Keratinocyte (primary cell): ENCODE results near the gene NUP210L. TPM values are rescaled to one million over a fixed set of nuclear protein-coding genes. Genes with fewer than 3 reads are reported as not detected.
A peak's percentile ranks its signal among the peaks of the same experiment; 100 is the strongest.

Source experiments
- DNase-seq: peaks from one replicate; pipeline ENCODE4 v3.0.0-alpha.2; 2011; ENCODE audit warnings: low read depth, missing footprints, low spot score
- FAIRE-seq: peaks from 2 replicates; lab custom pipeline; 2011; peaks lifted over from hg19 to GRCh38; lab: Jason Lieb, UNC
- H2AFZ ChIP-seq: 2 replicates; pipeline ENCODE4 v1.6.0; 2012; ENCODE audit warnings: low read length, control low read depth, inconsistent platforms; ENCODE audit not compliant: control insufficient read depth
- H3K27ac ChIP-seq: 2 replicates; pipeline ENCODE4 v1.5.1; 2011; ENCODE audit warnings: low read length; ENCODE audit not compliant: control insufficient read depth, insufficient read depth
- H3K27me3 ChIP-seq: 3 replicates; pipeline ENCODE4 v1.6.0; 2011; ENCODE audit warnings: low read length; ENCODE audit not compliant: control insufficient read depth, insufficient read depth; ENCODE audit errors: extremely low read depth
- H3K36me3 ChIP-seq, 2 experiments: 2 replicates in 1 of 2; 3 replicates in 1 of 2; pipeline ENCODE4 v1.5.1; 2011; ENCODE audit warnings: low read length in 2 of 2, mild to moderate bottlenecking in 1 of 2; ENCODE audit not compliant: control insufficient read depth in 2 of 2, insufficient read depth in 2 of 2; ENCODE audit errors: extremely low read depth in 1 of 2
- H3K4me1 ChIP-seq: 3 replicates; pipeline ENCODE4 v1.5.1; 2011; ENCODE audit warnings: low read length; ENCODE audit not compliant: control insufficient read depth, insufficient read depth; ENCODE audit errors: extremely low read depth
- H3K4me2 ChIP-seq: 3 replicates; pipeline ENCODE4 v1.6.0; 2011; ENCODE audit warnings: low read depth, low read length; ENCODE audit not compliant: control insufficient read depth, insufficient read depth; ENCODE audit errors: extremely low read depth
- H3K4me3 ChIP-seq, 3 experiments: fragments of 200-600 bp in 1 of 3; sonication (generic) in 1 of 3; 2 replicates in 2 of 3; 3 replicates in 1 of 3; pipeline ENCODE4 v1.5.1; 2011 to 2016; ENCODE audit warnings: low read length in 3 of 3, mild to moderate bottlenecking in 3 of 3, control low read depth in 2 of 3, inconsistent platforms in 1 of 3, low read depth in 1 of 3, mixed read lengths in 1 of 3, mixed run types in 1 of 3, moderate library complexity in 1 of 3; ENCODE audit not compliant: control insufficient read depth in 2 of 3, insufficient read depth in 2 of 3; ENCODE audit errors: extremely low read depth in 1 of 3
- H3K79me2 ChIP-seq: 2 replicates; pipeline ENCODE4 v1.6.0; 2012; ENCODE audit warnings: low read length; ENCODE audit not compliant: control insufficient read depth, insufficient read depth
- H3K9ac ChIP-seq: 3 replicates; pipeline ENCODE4 v1.6.0; 2011; ENCODE audit warnings: low read length; ENCODE audit not compliant: control insufficient read depth, insufficient read depth; ENCODE audit errors: extremely low read depth
- H3K9me1 ChIP-seq: 3 replicates; pipeline ENCODE4 v1.6.0; 2011; ENCODE audit warnings: low read length; ENCODE audit not compliant: control insufficient read depth, insufficient read depth; ENCODE audit errors: extremely low read depth
- H3K9me3 ChIP-seq: 2 replicates; pipeline ENCODE4 v1.5.1; 2012; ENCODE audit warnings: low read depth, low read length; ENCODE audit not compliant: control insufficient read depth
- H4K20me1 ChIP-seq: 3 replicates; pipeline ENCODE4 v1.6.0; 2011; ENCODE audit warnings: low read length; ENCODE audit not compliant: control insufficient read depth, insufficient read depth; ENCODE audit errors: extremely low read depth
- EZH2 ChIP-seq: IDR thresholded peaks from one replicate; pipeline ENCODE4 v1.6.1; 2012; ENCODE audit warnings: inconsistent platforms, mild to moderate bottlenecking, low read length, moderate library complexity
- dilution Hi-C: fragments of 300-500 bp; cut with MboI; formaldehyde crosslinking; loops from one replicate; pipeline ENCODE4 v1.7.0; 2020; ENCODE audit warnings: low sequenced_read_pairs; ENCODE audit not compliant: extremely low pct_ligation_motif_present
- polyA plus RNA-seq, 5 experiments: library from polyadenylated mRNA; depleted of rRNA in 3 of 5; stranded (reverse) in 3 of 5; stranded (forward) in 1 of 5; unstranded in 1 of 5; fragments of >200 nt; gene quantifications; 1 replicate in 1 of 5; 2 replicates in 3 of 5; 3 replicates in 1 of 5; pipeline versions ENCODE4 v1.2.1 to v1.2.3, GENCODE V29; 2011 to 2012; ENCODE audit warnings: missing spikeins in 2 of 5, low read depth in 1 of 5, low replicate concordance in 1 of 5
- TF ChIP-seq, protein P1 (sequence below), 3 experiments: IDR thresholded peaks in 1 of 3; conservative IDR thresholded peaks in 1 of 3; optimal IDR thresholded peaks in 1 of 3; 2 replicates in 2 of 3; 3 replicates in 1 of 3; pipeline versions ENCODE3 to v1.5.1; 2011; ENCODE audit warnings: low read length in 3 of 3, mild to moderate bottlenecking in 3 of 3, moderate library complexity in 2 of 3, control low read depth in 1 of 3, inconsistent platforms in 1 of 3; ENCODE audit not compliant: insufficient read depth in 2 of 3; ENCODE audit errors: extremely low read depth in 1 of 3

Gene NUP210L
- polyA plus RNA-seq, 1 donor (not counting 4 experiments of a cell fraction or from before 2014, with no cell fraction given) = 0.01 TPM

DNA sequence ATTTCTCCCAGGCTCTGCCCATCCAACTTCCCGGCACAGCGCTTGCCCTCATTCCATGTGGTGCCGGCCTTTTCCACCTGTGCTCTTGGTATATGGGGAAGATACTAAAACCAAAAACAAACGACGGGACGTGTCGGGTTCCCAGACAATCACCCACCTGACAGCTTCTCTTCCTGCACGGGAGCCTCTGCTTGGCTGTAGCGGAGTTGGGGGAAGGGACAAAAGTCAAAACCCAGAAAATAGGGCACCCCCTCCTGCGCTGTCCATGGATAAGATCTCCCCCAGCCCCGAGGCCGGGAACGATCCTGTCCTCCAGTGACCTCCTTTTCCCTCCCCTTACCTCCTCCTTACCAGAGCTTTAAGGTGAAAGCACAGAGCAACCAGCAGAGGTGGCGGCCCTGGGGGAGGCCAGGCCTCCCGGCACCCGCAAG, 178.0 kb downstream of the NUP210L start:
- Histone ChIP-seq H3K79me2 (peaks cover 16% of the 10 kb centered on the region), H3K9me1 (no peaks in the 10 kb centered on the region), H2AFZ (peak overlapping the region; percentile 90), H3K4me3 (peak overlapping the region; percentile 91 to 98 (median 95)), H4K20me1 (no peaks in the 10 kb centered on the region), H3K4me2 (peak overlapping the region; percentile 98), H3K9me3 (no peaks in the 10 kb centered on the region), H3K27ac (peak overlapping the region; percentile 76), H3K36me3 (peaks cover 7 to 24% of the 10 kb centered on the region in 2 experiments), H3K4me1 (peaks cover 13% of the 10 kb centered on the region), H3K9ac (peak overlapping the region; percentile 91), H3K27me3 (no peaks in the 10 kb centered on the region)
- TF ChIP-seq, protein P1, sequence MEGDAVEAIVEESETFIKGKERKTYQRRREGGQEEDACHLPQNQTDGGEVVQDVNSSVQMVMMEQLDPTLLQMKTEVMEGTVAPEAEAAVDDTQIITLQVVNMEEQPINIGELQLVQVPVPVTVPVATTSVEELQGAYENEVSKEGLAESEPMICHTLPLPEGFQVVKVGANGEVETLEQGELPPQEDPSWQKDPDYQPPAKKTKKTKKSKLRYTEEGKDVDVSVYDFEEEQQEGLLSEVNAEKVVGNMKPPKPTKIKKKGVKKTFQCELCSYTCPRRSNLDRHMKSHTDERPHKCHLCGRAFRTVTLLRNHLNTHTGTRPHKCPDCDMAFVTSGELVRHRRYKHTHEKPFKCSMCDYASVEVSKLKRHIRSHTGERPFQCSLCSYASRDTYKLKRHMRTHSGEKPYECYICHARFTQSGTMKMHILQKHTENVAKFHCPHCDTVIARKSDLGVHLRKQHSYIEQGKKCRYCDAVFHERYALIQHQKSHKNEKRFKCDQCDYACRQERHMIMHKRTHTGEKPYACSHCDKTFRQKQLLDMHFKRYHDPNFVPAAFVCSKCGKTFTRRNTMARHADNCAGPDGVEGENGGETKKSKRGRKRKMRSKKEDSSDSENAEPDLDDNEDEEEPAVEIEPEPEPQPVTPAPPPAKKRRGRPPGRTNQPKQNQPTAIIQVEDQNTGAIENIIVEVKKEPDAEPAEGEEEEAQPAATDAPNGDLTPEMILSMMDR (optimal IDR thresholded peaks at IDR 0.05 in 1 of 3, IDR thresholded peaks at IDR 0.05 in 1 of 3, conservative IDR thresholded peaks at IDR 0.05 in 1 of 3; ENCODE audit: extremely low read depth in 1 of 3, insufficient read depth in 2 of 3, low read length in 3 of 3) = no peak
- TF ChIP-seq EZH2 = no peak
- DNase-seq (no peak), FAIRE-seq (no peak)
- dilution Hi-C loops = no loop called here

DNA sequence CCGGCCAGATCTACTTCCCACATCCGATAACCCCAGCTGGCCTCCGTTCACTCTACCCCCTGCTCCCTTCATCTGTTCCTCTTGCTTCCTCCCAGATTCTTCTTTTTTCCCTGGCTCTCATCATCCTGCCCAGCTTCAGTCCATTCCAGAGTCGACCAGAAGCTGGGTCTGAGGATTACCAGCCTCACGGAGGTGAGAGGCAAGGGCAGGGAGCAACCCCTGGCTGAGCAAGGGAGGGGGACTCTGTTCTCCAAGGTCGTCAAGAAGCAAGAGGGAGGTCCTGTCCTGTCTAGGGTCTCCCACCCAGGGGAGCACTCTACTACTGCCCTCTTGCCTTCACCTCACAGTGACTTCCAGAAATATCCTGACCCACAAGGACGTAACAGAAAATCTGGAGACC, 181.3 kb downstream of the NUP210L start:
- TF ChIP-seq, protein P1 (optimal IDR thresholded peaks at IDR 0.05 in 1 of 3, IDR thresholded peaks at IDR 0.05 in 1 of 3, conservative IDR thresholded peaks at IDR 0.05 in 1 of 3; ENCODE audit: extremely low read depth in 1 of 3, insufficient read depth in 2 of 3, low read length in 3 of 3) = no peak
- TF ChIP-seq EZH2 = no peak

More for the DNA sequence above, 181.3 kb downstream of the NUP210L start:
- dilution Hi-C loops = no loop called here
- peaks cover 16% of the 10 kb centered on the region for H3K79me2 ChIP-seq
- H3K36me3 ChIP-seq = peaks cover 5 to 24% of the 10 kb centered on the region in 2 experiments
- H3K4me2 ChIP-seq = no peak overlapping the region
- H2AFZ ChIP-seq = no peak overlapping the region
- H3K4me1 ChIP-seq = peaks cover 15% of the 10 kb centered on the region
- no peaks in the 10 kb centered on the region for H4K20me1 ChIP-seq
- DNase-seq (no peak), FAIRE-seq (no peak)
- no peaks in the 10 kb centered on the region for H3K27me3 ChIP-seq
- no peak overlapping the region for H3K9ac ChIP-seq
- no peaks in the 10 kb centered on the region for H3K9me1 ChIP-seq
- H3K9me3 ChIP-seq = no peaks in the 10 kb centered on the region
- H3K27ac ChIP-seq = no peak overlapping the region
- H3K4me3 ChIP-seq = no peak overlapping the region
